ENCODE data around the gene KIF26B.
"Not testable (repeated sequence)": the region's sequence is repeated elsewhere in the genome, so short reads cannot be mapped to it uniquely, and the experiment has no call there.

Gene KIF26B

DNA sequence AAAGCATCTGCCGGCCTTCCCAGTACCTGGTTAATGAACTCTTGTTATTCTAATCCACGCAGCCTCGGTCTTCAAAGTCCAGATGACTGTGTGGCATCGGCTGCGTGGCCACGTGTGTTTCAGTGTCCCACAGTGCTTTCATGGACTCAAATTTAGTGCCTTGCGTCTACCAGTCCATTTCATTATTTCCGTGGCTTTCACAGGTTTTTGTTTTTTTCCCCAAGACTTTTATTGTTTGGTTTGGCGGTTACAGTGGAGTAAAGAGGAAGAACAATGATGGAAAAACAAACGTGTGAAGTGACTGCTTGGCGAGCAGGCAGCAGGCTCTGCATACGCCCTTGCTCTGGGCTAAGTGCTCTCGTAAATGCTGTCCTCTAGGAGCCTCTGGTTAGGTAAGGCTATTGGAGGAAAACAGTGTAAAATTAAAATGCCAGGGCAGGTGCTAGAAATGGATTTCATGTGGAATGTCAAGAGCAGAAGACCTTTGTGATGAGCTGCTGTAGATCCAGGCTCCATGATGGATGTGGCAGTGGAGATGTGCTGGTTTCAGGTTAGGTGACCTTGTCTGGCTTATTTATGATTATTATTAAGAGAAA is 536.3 kb downstream of the KIF26B start:
- DNase-seq = no peak

DNA sequence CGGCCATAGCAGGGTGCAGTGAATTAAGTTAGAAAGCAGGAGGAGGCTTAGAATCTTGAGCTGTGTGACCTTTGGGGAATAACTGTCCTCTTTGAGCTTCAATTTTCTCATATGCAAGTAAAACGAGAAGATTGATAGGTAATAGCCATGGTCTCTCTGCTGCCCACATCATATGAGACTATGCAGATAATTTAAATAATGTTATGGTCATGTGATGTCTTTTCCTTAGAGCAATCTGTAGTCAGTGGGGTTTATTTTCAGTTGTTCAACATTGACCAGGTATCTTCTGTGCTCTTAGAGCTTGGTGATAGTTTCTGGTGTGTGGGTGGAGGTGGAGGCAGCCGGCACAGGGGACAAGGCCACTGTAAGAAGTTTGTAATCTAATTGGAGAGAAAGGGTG is 537.1 kb downstream of the KIF26B start:
- DNase-seq = no peak

DNA sequence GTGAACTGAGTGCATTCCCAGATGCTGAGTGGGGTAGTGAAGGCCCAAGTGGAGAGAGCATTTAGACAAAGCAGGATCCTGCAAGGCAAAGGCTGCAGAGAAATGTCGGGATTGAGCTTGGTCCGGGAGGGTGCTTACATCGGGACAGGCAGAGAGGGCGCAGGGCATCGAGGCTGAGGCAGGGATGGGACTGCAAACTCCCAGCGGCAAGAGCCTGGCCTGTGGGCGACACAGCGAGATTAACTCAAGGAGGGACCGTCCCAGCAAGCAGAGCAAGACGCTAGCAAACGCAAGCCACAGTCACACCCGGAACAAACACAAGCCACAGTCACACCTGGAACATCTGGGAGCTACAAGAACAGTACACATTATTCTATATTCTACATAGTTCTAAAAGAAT is 537.5 kb downstream of the KIF26B start:
- no peak for DNase-seq

DNA sequence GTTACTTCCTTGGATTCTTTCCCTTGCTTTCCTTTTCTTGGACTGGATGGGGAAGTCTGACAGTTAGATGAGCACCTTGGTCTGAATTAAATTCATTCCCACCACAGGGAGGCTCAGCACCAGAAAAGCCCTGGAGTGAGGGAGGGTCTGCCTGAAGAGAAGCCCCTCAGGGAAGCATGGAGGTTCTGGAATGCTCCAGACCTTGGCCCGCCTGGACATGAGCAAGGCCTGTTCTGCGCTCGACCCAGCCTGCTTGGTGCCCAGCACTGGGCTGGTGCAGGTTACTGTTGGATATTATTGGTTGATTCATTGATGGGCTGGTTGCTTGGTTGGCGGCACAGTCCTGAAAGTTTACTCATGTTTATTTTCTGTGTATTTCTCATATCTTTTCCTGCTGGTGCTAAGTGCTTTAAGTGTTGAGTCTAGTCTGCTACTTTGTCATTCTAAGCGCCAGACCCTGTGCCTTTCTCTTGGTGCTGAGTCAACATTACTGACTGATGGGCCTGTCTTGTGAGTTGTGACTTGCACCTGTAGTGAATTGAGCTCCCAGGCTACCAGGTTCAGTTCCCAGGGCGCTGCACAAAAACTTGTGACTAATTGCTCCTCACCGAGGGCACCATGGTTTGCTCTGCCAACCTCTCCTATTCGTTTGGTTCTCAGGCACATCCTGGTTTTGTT is 538.5 kb downstream of the KIF26B start:
- DNase-seq = no peak

DNA sequence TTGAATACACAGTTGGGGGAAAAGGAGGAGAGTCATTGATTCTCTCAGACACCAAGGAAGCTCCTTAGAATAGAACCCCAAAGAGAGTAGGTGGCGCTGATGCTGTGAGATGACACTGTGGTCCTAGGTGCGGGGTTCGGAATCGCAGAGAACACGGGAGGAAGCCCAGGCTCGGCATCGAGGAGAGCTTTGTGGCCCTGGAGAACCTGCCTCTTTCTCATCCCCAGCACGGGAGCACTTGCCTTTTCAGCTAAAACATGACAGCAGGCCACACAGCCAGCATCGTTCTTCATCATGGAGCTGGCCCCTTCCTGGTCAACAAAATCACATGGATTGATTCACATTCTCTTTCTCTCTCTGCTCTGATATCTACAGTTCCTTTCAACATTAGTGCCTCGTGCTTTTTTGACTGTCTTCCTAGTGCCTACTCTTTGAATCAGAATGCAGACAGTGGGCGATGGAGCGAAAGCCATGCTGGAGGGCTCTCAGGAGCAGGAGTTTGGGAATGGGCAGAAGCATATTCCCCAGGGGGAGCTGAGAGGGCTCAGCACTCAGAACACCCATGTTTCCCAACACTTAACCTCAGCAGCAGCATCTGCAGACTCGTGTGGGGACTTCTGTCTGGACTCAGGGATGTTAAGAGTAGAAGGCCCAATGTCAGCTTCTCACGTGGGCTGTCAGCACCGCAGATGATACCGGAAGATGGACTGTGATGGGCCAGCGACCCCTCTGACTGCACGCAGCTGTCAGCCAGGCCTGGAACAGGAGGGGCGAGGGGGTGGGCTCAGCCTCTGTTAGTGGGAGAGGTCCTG is 539.4 kb downstream of the KIF26B start:
- no peak for DNase-seq

DNA sequence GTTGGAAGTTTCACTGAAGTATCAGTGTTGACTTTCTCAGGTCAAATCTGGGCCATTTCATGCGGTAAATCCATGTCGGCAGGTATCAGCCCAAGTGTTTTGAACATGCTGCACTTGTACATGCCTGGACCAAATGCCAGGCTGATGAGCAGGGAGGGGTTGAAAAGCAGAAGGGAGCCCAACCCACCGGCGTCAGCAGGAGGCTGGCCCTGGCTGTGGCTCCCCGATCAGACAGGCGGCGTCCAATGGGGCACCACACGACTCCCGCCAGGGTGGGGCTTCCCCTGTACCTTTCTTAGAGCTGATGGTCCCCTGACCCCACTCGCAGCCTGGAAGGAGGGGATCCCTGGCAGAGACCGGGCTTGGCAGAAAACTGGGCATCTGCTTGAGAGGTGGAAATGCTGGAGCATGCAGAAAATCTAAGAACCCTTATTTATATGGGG is 540.0 kb downstream of the KIF26B start:
- no peak for DNase-seq

DNA sequence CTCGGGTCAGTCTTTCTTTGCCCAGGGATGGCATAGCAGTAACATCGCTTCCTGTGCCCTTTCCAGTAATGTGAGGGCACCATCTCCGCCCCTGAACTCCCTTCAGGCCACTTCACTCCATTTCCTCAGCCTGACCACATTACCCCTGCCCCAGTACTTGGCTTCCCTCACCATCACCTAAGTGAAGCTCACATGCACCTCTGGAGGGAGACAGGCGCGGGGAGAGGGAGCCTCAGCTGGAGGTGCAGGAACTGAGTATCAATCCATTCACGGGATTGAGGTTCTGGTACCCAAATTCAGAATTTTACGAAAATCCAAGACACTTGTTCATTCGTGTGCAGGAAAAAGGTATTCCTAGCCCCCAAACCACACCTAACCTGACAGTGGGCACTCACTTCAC is 540.4 kb downstream of the KIF26B start:
- no peak for DNase-seq

DNA sequence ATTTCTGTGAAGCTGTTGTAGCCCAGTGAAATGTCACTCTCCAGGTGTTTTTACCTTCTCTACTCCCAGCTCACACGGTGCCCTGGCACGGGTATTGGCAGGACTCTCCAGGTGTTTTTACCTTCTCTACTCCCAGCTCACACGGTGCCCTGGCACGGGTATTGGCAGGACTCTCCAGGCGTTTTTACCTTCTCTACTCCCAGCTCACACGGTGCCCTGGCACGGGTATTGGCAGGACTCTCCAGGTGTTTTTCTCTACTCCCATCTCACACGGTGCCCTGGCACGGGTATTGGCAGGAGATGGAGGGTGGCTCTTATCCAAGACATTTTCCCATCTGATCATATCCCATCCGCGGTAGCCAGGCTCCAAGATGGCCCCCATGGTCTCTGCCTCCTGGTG is 540.9 kb downstream of the KIF26B start:
- not testable (repeated sequence) for DNase-seq

DNA sequence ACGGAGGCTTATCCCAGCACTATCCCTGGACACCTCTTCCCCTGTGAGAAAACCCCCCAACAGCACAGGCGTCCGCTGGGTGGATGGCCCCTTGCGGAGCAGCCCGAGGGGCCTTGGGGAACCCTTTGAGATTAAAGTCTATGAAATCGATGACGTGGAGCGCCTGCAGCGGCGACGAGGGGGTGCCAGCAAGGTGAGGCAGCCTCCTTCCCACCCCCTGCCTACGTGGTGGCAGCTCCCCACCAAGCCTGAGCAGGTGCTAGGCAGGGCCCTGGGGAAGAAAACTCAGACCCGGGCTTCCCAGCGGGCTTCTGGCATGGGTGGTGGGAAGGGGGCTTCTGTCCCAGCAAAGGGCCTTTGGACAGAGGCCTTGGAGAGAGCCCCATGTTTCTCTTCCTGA is 543.3 kb downstream of the KIF26B start:
- no peak for DNase-seq

DNA sequence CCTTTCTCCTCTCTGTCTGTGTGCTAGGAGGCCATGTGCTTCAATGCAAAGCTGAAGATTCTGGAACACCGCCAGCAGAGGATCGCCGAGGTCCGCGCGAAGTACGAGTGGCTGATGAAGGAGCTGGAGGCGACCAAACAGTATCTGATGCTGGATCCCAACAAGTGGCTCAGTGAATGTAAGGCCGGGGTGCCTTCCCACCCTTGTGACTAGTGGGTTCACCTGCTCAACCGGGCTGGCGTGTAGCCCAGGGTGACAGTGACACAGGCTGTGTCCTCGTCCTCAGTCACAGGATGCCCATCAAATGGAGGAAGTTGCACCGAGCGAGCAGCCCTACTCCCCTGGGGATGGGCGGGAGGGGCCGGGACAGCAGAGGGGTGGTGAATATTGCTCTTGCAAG is 544.1 kb downstream of the KIF26B start:
- DNase-seq = no peak

DNA sequence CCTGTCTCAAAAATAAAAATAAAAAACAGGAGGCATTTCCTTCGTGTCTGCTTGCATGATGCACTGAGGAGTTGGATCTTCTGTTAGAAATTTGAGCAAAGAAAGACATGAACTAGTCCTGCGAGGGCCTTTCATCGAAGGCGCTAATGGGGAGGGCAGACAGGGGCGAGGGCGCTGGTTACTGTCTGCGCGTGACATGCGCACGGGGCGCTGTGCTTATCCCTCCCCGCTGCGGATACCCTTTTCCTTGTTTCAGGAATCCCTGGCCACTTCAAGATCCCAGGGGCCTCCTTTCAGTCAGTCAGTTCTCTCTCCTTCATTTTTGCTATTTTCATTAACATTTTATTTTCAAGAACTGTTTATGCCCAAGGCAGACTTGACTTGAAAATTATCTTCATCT is 545.8 kb downstream of the KIF26B start:
- no peak for DNase-seq

DNA sequence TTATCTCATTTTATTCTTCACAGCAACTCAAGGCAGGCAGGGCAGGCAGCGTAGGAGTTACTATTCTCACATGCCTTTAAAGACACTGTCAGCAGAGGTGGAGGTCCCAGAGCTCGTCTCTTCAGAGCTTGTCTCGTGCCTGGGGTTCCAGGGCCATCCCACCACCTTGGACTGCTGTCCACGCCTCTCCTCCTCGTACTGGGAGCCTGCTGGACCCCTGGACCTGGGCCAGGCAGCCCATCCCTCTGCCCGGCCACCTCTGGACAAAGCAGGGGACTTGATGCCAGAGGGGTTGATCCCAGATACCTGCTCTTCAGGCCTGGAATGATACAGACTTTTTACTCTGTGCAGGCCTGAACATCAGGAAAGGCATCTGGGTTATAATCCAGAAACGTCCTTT is 546.8 kb downstream of the KIF26B start:
- no peak for DNase-seq

DNA sequence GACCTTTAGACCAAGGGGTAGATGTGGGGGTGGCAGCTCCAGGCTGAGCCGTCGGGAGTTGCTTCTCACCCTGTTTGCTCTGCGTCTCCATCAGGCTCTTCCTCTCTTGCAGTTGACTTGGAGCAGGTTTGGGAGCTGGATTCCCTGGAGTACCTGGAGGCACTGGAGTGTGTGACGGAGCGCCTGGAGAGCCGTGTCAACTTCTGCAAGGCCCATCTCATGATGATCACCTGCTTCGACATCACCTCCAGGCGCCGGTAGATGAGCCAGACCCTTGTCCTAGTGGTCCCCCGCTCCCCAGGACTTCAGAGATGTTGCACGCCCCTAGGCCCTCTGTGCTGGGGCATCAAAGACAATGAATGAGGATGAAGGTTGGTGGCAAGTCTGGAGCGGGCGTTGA is 547.6 kb downstream of the KIF26B start:
- no peak for DNase-seq

DNA sequence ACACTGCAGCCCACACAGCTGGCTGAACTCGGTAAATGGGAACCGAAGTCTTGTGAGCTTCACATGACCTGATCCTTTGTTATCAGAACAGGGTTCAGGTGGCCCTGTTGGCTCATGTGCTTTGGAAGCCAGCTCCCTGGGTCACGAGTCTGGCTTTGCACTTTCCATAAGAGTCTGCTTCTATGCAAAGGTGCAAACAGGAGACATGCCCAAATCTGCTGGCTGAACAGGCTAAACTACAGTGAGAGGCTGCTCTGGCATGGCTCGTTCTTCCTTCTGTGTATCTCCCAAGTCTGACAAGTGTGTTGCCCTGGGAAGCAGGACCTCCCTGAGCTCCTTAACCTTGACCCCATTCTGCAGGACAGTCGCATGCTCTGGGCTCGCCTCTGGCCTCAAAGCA is 549.6 kb downstream of the KIF26B start:
- no peak for DNase-seq

DNA sequence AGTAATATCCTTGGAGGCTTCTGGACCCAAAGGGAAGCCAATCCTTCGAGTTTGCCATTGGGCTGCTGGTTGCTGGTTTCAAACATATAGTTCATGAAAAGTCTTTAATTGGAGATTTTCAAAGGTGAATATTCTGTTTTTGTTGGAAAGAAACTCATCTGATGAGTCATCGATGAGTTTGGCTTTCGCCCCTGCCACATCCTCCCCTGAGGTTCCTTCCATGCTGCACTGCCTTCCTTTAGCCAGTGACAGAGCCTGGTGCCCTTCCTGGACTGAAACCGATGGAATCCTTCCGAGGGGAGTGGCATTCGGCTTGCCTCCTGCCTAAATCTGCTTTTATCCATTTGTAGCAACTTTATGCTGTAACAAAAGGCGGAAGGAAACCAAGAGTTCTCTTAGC is 550.0 kb downstream of the KIF26B start:
- DNase-seq = no peak

DNA sequence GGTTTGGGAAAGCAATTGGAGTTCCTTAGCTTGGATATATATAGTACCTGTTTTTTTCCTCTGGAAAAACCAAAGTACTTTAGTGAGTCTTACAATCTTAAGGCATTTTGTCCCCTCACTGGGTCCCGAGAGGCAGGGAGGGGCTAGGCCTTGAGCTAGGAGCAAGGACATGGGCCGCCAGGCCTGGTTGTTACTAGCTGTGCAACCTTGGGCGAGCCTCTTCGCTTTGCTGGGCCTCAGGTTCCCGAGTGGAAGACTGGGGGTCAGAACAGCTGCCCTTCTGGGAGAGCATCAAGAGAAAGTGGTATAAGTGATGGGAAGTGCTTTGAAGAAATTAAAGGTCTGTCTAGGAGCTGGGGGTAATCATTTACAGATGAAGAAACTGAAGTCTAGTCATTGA is 553.2 kb downstream of the KIF26B start:
- no peak for DNase-seq

DNA sequence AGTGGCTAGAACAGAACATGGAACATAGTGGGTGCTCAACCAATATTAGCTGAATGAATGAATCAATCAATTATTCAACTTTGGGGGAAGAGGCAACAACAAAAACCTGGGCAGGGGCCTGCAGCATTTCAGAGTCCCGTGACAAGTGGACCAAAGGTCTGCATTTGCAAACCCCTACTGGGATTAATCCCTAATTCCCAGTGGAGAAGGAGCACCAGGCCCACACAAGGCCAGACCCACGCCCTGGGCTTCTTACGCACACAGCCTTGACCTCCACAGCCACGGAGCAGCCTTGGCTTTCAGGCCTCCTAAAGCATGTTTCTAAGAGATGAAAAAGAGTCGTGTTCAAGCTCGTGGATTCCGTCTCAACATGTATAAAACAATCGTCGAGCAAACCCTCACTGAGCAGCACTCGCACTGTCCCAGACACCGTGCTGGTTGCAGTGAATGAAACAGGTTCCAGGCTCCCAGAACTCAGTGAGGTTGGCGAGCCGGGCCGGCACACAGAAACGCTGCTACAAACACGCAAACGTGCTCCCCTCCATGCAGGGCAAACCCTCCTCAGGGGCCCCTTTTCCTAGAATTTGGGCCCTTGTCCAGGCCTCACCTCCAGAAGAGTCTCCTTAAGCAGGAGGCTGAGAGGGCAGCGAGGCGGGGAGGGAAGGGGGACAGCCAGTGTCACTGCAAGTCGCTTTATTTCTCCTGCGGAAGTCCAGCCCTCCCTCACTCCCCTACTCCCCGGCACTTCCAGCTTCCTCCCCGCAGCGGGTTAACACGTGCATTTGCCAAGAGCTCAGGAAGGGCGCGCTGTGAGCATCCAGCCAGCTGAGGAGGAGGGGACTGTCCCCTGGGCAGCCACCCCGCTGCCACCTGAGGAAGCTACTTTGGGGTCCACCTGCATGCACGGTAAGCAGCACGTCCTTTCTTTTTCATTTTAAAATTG is 556.4 kb downstream of the KIF26B start:
- no peak for DNase-seq

DNA sequence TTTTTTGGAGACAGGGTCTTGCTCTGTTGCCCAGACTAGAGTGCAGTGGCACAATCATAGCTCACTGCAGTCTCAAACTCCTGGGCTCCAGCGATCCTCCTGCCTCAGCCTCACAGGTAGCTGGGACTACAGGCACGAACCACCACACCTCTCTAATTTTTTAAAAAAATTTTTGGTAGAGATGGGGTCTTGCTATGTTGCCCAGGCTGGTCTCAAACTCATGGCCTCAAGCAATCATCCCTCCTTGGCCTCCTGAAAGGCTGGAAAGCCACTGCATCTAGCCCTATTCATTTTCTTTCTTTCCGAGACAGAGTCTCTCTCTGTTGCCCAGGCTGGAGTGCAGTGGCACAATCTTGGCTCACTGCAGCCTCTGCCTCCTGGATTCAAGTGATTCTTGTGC is 559.2 kb downstream of the KIF26B start:
- DNase-seq = not testable (repeated sequence)

DNA sequence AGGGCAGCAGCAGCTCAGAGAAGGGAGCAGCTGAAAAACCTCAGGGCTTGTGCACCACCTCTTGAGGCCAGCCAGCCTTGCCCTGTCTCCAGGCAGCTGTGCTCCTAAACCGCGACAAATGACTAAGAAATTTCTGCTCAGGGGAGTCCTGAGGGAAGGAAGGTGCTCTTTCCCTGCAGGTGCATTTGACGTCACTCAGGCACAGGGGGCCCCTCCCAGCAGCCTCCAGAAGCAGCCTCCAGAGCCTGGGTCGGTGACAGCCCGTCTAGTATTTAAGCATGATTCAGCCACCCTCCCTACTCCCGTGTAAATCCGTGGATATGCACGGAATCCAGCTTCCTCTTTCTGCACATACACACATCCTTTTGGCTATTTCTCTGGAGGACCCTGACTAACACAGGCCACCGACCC is 560.5 kb downstream of the KIF26B start:
- DNase-seq = no peak

DNA sequence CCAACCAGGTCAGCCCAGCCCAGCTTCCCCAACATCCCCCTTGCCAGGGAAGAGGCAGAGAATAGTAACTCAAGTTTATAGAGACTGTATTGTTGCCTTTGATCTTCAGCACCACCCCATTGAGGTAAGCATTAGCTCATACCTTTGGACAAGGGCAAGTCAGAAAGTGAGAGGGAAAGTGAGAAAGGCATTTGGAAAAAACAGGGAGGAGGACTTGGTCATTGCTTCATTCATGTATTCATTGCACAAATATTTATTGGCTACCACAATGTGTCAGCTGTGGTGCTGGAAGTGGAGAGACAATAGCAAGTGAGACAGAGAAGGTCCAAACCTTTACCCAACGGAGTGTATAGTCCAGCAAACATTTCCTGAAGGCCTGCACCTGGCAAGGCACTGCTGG is 561.2 kb downstream of the KIF26B start:
- DNase-seq = no peak

DNA sequence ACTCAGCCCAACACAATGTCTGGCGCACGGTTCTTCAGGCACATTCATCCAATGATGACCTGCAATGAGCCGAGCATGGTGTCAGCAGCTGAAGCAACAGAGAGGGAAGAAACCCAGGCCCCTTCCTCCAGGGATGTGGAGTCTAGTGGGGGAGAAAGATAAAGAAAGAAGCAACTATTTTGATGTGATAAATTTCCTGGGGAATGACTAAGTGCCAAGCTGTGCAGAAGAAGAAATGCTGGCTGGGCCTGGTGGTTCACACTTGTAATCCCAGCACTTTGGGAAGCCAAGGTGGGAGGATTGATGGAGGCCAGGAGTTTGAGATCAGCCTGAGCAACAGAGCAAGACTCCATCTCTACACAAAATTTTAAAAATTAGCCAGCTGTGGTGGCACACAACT is 561.8 kb downstream of the KIF26B start:
- DNase-seq = no peak

DNA sequence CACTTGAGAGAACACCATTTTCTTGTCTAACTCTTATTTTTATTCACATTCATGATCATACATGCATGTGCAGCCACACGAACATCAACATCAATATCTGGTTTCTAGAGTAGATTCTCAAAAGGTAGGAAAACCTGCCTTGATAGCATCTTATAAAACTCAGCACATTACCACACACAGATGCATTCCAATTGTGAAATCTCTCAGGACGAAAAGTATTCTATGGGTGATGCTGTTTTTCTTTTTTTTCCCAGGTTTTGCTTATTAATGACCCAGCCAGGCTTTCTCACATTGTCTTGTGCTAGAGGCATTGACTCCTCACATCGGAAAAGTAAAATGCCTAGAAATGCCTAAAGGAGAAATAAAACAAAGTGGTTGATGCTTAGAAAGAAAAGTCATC is 562.8 kb downstream of the KIF26B start:
- no peak for DNase-seq

All from nucleus accumbens (tissue), 56 donors.